GM18526 (cell line): Measurements from ENCODE around the gene EXOC2.

Experiments used
- POLR2A ChIP-seq: IDR thresholded peaks from 3 replicates; pipeline ENCODE4 v1.6.1; 2011; ENCODE audit not compliant: insufficient read length; ENCODE audit errors: extremely low read depth

Gene EXOC2

GRCh38 chr6:593139-593906 lies 99.6 kb downstream of the EXOC2 start:
- no peak for TF ChIP-seq POLR2A

- TF ChIP-seq POLR2A = no peak
Measured at GRCh38 chr6:589090-589489, 103.8 kb downstream of the EXOC2 start.

- TF ChIP-seq POLR2A = no peak
Measured at GRCh38 chr6:586553-586952, 106.4 kb downstream of the EXOC2 start.

GRCh38 chr6:583635-584034 lies 109.3 kb downstream of the EXOC2 start:
- no peak for TF ChIP-seq POLR2A

GRCh38 chr6:583116-583515 lies 109.8 kb downstream of the EXOC2 start:
- no peak for TF ChIP-seq POLR2A

- no peak for TF ChIP-seq POLR2A
Measured at GRCh38 chr6:582370-582769, 110.6 kb downstream of the EXOC2 start.

- TF ChIP-seq POLR2A = no peak
Measured at GRCh38 chr6:579339-579738, 113.6 kb downstream of the EXOC2 start.

- no peak for TF ChIP-seq POLR2A
Measured at GRCh38 chr6:572596-573265, 120.2 kb downstream of the EXOC2 start.

- no peak for TF ChIP-seq POLR2A
Measured at GRCh38 chr6:571892-572291, 121.0 kb downstream of the EXOC2 start.

GRCh38 chr6:570825-571224 lies 122.1 kb downstream of the EXOC2 start:
- TF ChIP-seq POLR2A = no peak

GRCh38 chr6:568954-569523 lies 123.9 kb downstream of the EXOC2 start:
- no peak for TF ChIP-seq POLR2A

- no peak for TF ChIP-seq POLR2A
Measured at GRCh38 chr6:568085-568484, 124.9 kb downstream of the EXOC2 start.

- TF ChIP-seq POLR2A = no peak
Measured at GRCh38 chr6:563863-564262, 129.1 kb downstream of the EXOC2 start.

- no peak for TF ChIP-seq POLR2A
Measured at GRCh38 chr6:562052-562676, 130.8 kb downstream of the EXOC2 start.

- no peak for TF ChIP-seq POLR2A
Measured at GRCh38 chr6:558959-559358, 134.0 kb downstream of the EXOC2 start.

GRCh38 chr6:558089-558488 lies 134.8 kb downstream of the EXOC2 start:
- TF ChIP-seq POLR2A = no peak
